IPS DF 6.9 (cell line): ENCODE results near the gene ZNF346.
"Not testable (repeated sequence)": the region's sequence is repeated elsewhere in the genome, so short reads cannot be mapped to it uniquely, and the experiment has no call there.

Experiments used
- DNase-seq: peaks from one replicate; pipeline ENCODE4 v3.0.0-alpha.2; 2013; ENCODE audit warnings: low read depth, low spot score
- H3K27ac ChIP-seq: one replicate; pipeline ENCODE4 v1.5.1; 2013; ENCODE audit warnings: low read length, control low read depth
- H3K27me3 ChIP-seq: 2 replicates; pipeline ENCODE4 v1.6.1; 2013; ENCODE audit warnings: mild to moderate bottlenecking, low read length; ENCODE audit not compliant: control insufficient read depth, insufficient read depth
- H3K36me3 ChIP-seq: 2 replicates; pipeline ENCODE4 v1.6.1; 2013; ENCODE audit warnings: low read length; ENCODE audit not compliant: control insufficient read depth, insufficient read depth
- H3K4me1 ChIP-seq: 2 replicates; pipeline ENCODE4 v1.6.1; 2013; ENCODE audit warnings: low read length; ENCODE audit not compliant: control insufficient read depth, insufficient read depth
- H3K4me3 ChIP-seq: 2 replicates; pipeline ENCODE4 v1.5.1; 2013; ENCODE audit warnings: mild to moderate bottlenecking, low read length
- H3K9me3 ChIP-seq: 2 replicates; pipeline ENCODE4 v1.6.1; 2013; ENCODE audit warnings: low read length, inconsistent platforms; ENCODE audit not compliant: control insufficient read depth, insufficient read depth
- WGBS: extraction: QIAGEN DNeasy Blood & Tissue Kit; methylation state at CpG from one replicate; pipeline ENCODE4 v1.1.7; 2013; ENCODE audit warnings: mixed read lengths, missing lambda C conversion rate; ENCODE audit not compliant: insufficient read length, insufficient coverage; 5-methylcytosine and 5-hydroxymethylcytosine counted together

Gene ZNF346

DNA sequence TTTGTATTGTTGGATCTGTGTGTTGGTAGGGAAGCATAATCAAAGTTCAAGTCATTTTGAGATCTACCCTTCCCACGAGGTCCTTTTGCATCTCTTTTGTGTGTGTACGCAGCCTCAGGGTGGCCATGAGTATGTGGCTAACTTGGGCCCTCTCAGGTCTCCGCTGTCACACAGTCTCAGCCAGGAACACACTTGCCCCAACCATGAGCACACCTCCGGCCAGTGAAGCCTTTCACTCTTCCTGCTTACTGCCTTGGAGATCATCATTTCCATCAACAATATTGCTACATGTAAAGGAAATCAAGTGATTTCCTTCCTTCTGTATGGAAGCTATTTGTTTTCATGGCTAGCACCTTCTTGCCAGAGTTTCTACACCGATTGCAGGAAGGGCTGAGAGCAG lies 13.9 kb downstream of the ZNF346 start:
- Histone ChIP-seq H3K27me3 (no peaks in the 10 kb centered on the region), H3K4me1 (no peaks in the 10 kb centered on the region), H3K27ac (no peak overlapping the region), H3K4me3 (no peak overlapping the region), H3K36me3 (no peaks in the 10 kb centered on the region), H3K9me3 (no peaks in the 10 kb centered on the region)
- no CpG with 5 or more reads among the region's 5 CpGs for WGBS
- DNase-seq, result no peak

- Histone ChIP-seq H3K4me1 (no peaks in the 10 kb centered on the region), H3K9me3 (no peaks in the 10 kb centered on the region), H3K36me3 (no peaks in the 10 kb centered on the region; the same call in 1 of the 2 replicates), H3K4me3 (no peak overlapping the region), H3K27me3 (no peaks in the 10 kb centered on the region), H3K27ac (no peak overlapping the region)
- WGBS, result no CpG with 5 or more reads among the region's 5 CpGs
- no peak for DNase-seq
These were observed 14.4 kb downstream of the ZNF346 start for GRCh38 chr5:177036921-177037320.

GRCh38 chr5:177040814-177041420 lies 18.4 kb downstream of the ZNF346 start:
- H3K4me1 ChIP-seq, result no peaks in the 10 kb centered on the region
- no peaks in the 10 kb centered on the region for H3K27me3 ChIP-seq
- no peaks in the 10 kb centered on the region for H3K9me3 ChIP-seq
- peaks cover 2% of the 10 kb centered on the region; the same call in 1 of the 2 replicates for H3K36me3 ChIP-seq
- no peak overlapping the region for H3K4me3 ChIP-seq
- DNase-seq, result no peak
- H3K27ac ChIP-seq, result no peak overlapping the region
- WGBS, result no CpG with 5 or more reads among the region's 3 CpGs

DNA sequence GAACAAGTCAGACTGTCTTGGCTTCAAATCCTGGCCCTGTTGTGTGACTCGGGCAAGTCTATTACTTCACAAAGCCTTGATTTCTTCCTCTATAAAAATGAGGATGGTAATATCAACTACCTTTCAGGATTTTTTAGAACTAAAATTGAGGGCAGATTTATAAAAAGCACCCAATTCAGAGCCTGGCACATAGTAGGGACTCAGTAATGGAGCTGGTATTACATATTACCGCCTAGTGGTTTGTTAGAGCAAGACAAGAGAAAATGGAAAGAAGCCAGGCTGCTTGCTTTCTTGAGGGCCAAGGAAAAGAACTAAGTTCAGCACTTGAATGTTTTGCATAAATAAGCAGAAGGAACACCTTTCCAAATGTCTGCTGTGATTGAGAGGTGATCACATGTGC lies 19.4 kb downstream of the ZNF346 start:
- no peak overlapping the region for H3K4me3 ChIP-seq
- H3K9me3 ChIP-seq, result no peaks in the 10 kb centered on the region
- no peaks in the 10 kb centered on the region for H3K4me1 ChIP-seq
- H3K27ac ChIP-seq, result no peak overlapping the region
- DNase-seq, result no peak
- H3K36me3 ChIP-seq, result peaks cover 2% of the 10 kb centered on the region; the same call in 1 of the 2 replicates
- WGBS, result no CpG with 5 or more reads among the region's 2 CpGs
- H3K27me3 ChIP-seq, result no peaks in the 10 kb centered on the region

DNA sequence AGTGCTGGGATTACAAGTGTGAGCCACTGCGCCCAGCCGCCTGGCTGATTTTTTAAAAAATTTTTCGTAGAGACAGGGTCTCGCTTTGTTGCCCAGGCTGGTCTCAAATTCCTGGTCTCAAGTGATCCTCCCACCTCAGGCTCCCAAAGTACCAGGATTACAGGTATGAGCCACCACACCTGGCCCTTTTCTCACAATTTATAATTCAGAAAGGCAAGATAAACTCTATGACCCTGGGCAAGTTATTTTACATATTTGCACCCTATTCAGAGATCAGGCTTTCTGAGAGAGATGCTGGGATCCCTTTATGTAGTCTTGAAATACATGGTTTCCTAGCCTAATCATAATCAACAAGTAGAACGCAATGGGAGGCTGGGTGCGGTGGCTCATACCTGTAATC lies 20.6 kb downstream of the ZNF346 start:
- no peak overlapping the region for H3K27ac ChIP-seq
- DNase-seq, result no peak
- H3K4me3 ChIP-seq, result no peak overlapping the region
- H3K36me3 ChIP-seq, result peaks cover 2% of the 10 kb centered on the region; the same call in 1 of the 2 replicates
- no CpG with 5 or more reads among the region's 6 CpGs for WGBS
- H3K4me1 ChIP-seq, result no peaks in the 10 kb centered on the region
- no peaks in the 10 kb centered on the region for H3K9me3 ChIP-seq
- H3K27me3 ChIP-seq, result no peaks in the 10 kb centered on the region

DNA sequence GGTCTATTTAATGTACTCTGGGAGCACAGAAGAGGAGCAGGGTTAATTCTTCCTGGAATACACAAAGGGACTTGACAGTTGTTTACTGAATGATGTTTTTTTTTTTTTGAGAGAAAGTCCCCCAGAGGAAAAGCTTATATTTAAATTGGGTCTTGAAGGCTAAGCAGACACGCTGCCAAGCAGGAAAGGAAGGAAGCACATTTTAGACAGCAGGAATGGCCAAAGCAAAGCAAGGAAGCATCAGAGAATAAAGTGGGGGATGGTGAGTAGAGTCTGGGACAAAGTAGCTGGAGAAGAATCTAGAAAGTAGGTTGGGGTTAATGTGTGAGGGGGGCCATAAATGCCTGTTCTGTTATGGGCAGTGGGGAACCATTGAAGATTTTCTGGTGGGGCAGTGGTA lies 21.5 kb downstream of the ZNF346 start:
- no CpG with 5 or more reads among the region's 1 CpG for WGBS
- no peaks in the 10 kb centered on the region for H3K27me3 ChIP-seq

GRCh38 chr5:177044641-177045040 lies 22.1 kb downstream of the ZNF346 start:
- DNase-seq, result no peak
- Histone ChIP-seq H3K27ac (no peak overlapping the region), H3K27me3 (no peaks in the 10 kb centered on the region), H3K4me3 (no peak overlapping the region), H3K9me3 (no peaks in the 10 kb centered on the region), H3K4me1 (no peaks in the 10 kb centered on the region), H3K36me3 (peaks cover 2% of the 10 kb centered on the region; the same call in 1 of the 2 replicates)
- WGBS, result no CpG with 5 or more reads among the region's 1 CpG

More for the DNA sequence above, 21.5 kb downstream of the ZNF346 start:
- H3K36me3 ChIP-seq, result peaks cover 2% of the 10 kb centered on the region; the same call in 1 of the 2 replicates
- no peaks in the 10 kb centered on the region for H3K9me3 ChIP-seq
- H3K4me1 ChIP-seq, result no peaks in the 10 kb centered on the region
- H3K27ac ChIP-seq, result no peak overlapping the region
- DNase-seq, result no peak
- H3K4me3 ChIP-seq, result no peak overlapping the region

GRCh38 chr5:177045631-177046030 lies 23.1 kb downstream of the ZNF346 start:
- H3K9me3 ChIP-seq, result no peaks in the 10 kb centered on the region
- no peak overlapping the region for H3K27ac ChIP-seq
- no peak overlapping the region for H3K4me3 ChIP-seq
- H3K36me3 ChIP-seq, result peaks cover 2% of the 10 kb centered on the region; the same call in 1 of the 2 replicates
- DNase-seq, result no peak
- no peaks in the 10 kb centered on the region for H3K4me1 ChIP-seq
- no CpG with 5 or more reads among the region's 4 CpGs for WGBS
- no peaks in the 10 kb centered on the region for H3K27me3 ChIP-seq

DNA sequence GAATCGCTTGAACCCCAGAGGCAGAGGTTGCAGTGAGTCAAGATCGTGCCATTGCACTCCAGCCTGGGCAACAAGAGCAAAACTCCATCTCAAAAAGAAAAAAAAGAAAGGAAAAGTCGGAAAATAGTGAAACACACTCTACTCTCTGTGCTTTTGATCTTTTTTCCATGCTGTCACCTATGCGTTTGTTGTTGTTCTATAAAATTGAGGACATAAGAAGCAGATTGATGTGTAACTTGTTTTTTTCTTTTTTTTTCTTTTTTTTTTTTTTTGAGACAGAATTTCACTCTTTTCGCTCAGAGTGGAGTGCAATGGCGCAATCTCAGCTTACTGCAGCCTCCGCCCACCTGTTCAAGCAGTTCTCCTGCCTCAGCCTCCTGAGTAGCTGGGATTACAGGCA lies 26.0 kb downstream of the ZNF346 start:
- H3K27ac ChIP-seq, H3K36me3 ChIP-seq, H3K4me1 ChIP-seq, H3K9me3 ChIP-seq, H3K27me3 ChIP-seq, DNase-seq, H3K4me3 ChIP-seq: not testable (repeated sequence)
- no CpG with 5 or more reads among the region's 7 CpGs for WGBS

DNA sequence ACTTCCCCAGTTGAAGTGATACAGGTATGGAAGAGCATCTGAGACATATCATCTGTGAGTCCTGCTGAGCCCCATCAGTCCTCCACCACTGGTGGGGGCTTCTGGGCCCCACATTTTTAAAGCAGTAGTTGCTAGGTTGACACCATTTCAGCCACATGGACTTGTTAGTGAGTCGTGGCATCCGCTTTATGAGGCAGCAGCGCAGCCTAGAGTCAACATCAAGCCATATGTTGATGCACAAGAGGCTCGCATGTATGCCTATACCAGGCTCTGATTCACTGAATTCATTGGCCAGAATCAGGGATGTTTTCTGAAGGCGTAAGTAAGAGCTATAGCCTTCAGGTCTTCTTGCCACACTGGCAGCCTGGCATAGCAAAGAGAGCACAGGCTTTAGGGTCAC lies 26.8 kb downstream of the ZNF346 start:
- Histone ChIP-seq H3K27ac (no peak overlapping the region), H3K4me1 (no peaks in the 10 kb centered on the region), H3K9me3 (no peaks in the 10 kb centered on the region), H3K36me3 (peaks cover 3% of the 10 kb centered on the region; the same call in 1 of the 2 replicates), H3K4me3 (no peak overlapping the region), H3K27me3 (no peaks in the 10 kb centered on the region)
- WGBS, result no CpG with 5 or more reads among the region's 5 CpGs
- no peak for DNase-seq
